SK-N-SH (cell line): Measurements from ENCODE around the gene PTPN14. TPM values are rescaled to one million over a fixed set of nuclear protein-coding genes. Genes with fewer than 3 reads are reported as not detected.

Experiments
- CTCF ChIA-PET: fragments of 300-600, 350-600 bp; formaldehyde crosslinking; extraction: SDS; loops from one replicate; lab custom pipeline; 2021; lab: Yijun Ruan, JAX
- POLR2A ChIA-PET: fragments of 350-600 bp; sonication (Branson Sonifier 250); formaldehyde crosslinking; extraction: SDS; loops from one replicate; lab custom pipeline; 2020; ENCODE audit warnings: antibody characterized with exemption, inconsistent platforms; lab: Yijun Ruan, JAX
- DNase-seq: peaks from one replicate; pipeline ENCODE4 v3.0.0; 2012
- H2AFZ ChIP-seq: fragments of 200-600 bp; sonication (generic); 2 replicates; pipeline ENCODE4 v1.8.1; 2016; ENCODE audit warnings: antibody characterized with exemption, mild to moderate bottlenecking, low read depth
- H3F3A ChIP-seq: fragments of 200-600 bp; sonication (generic); replicated peaks from 2 replicates; pipeline ENCODE3; 2016; ENCODE audit warnings: antibody characterized with exemption, mild to moderate bottlenecking; ENCODE audit not compliant: insufficient read depth
- H3K27ac ChIP-seq, 2 experiments: fragments of 200-500 bp in 1 of 2; fragments of 200-600 bp in 1 of 2; sonication (Bioruptor generic) in 1 of 2; sonication (generic), shearing (Covaris generic) in 1 of 2; 2 replicates each; pipeline versions ENCODE4 v1.5.1 to v1.6.1; 2014 to 2016; ENCODE audit warnings: low read depth in 2 of 2, inconsistent platforms in 1 of 2, low read length in 1 of 2, mild to moderate bottlenecking in 1 of 2, mixed read lengths in 1 of 2
- H3K27me3 ChIP-seq: fragments of 200-600 bp; sonication (generic), shearing (Covaris generic); 2 replicates; pipeline ENCODE4 v1.6.1; 2016; ENCODE audit warnings: mixed run types; ENCODE audit not compliant: insufficient read depth
- H3K36me3 ChIP-seq, 2 experiments: fragments of 200-500 bp in 1 of 2; fragments of 200-600 bp in 1 of 2; sonication (Bioruptor generic) in 1 of 2; sonication (generic) in 1 of 2; replicated peaks in 1 of 2; 2 replicates each; pipeline versions ENCODE3 to v1.5.1; 2014 to 2016; ENCODE audit warnings: low read length in 1 of 2, mild to moderate bottlenecking in 1 of 2; ENCODE audit not compliant: insufficient read depth in 2 of 2, control insufficient read depth in 1 of 2
- H3K4me1 ChIP-seq, 2 experiments: fragments of 200-500 bp in 1 of 2; fragments of 200-600 bp in 1 of 2; sonication (Bioruptor generic) in 1 of 2; sonication (generic), shearing (Covaris generic) in 1 of 2; 2 replicates each; pipeline versions ENCODE4 v1.5.1 to v1.6.1; 2014 to 2016; ENCODE audit warnings: low read depth in 1 of 2, low read length in 1 of 2, mixed run types in 1 of 2; ENCODE audit not compliant: insufficient read depth in 2 of 2, control insufficient read depth in 1 of 2
- H3K4me2 ChIP-seq: fragments of 200-600 bp; sonication (generic), shearing (Covaris generic); 2 replicates; pipeline ENCODE4 v1.6.1; 2017; ENCODE audit warnings: mixed run types
- H3K4me3 ChIP-seq, 2 experiments: fragments of 200-500 bp in 1 of 2; fragments of 200-600 bp in 1 of 2; sonication (Bioruptor generic) in 1 of 2; sonication (generic), shearing (Covaris generic) in 1 of 2; 2 replicates each; pipeline versions ENCODE4 v1.5.1 to v1.8.1; 2014 to 2016; ENCODE audit warnings: low read depth in 2 of 2, inconsistent platforms in 1 of 2, low read length in 1 of 2, mild to moderate bottlenecking in 1 of 2, mixed read lengths in 1 of 2, moderate library complexity in 1 of 2
- H3K79me2 ChIP-seq: fragments of 200-600 bp; sonication (generic); 2 replicates; pipeline ENCODE4 v1.8.1; 2017; ENCODE audit warnings: mild to moderate bottlenecking; ENCODE audit not compliant: insufficient read depth
- H3K9ac ChIP-seq: fragments of 200-600 bp; sonication (generic); 2 replicates; pipeline ENCODE4 v1.6.1; 2017; ENCODE audit warnings: mixed run types
- H3K9me2 ChIP-seq: fragments of 200-600 bp; sonication (generic); 2 replicates; pipeline ENCODE4 v1.6.1; 2017; ENCODE audit warnings: mixed run types
- H3K9me3 ChIP-seq: fragments of 200-600 bp; sonication (generic); 2 replicates; pipeline ENCODE4 v1.6.1; 2017; ENCODE audit warnings: mixed run types, mild to moderate bottlenecking, moderate library complexity
- H4K20me1 ChIP-seq: fragments of 200-600 bp; sonication (generic); 2 replicates; pipeline ENCODE4 v1.6.1; 2017; ENCODE audit warnings: mild to moderate bottlenecking, mixed run types; ENCODE audit not compliant: insufficient read depth
- ELF1 ChIP-seq: IDR thresholded peaks from 2 replicates; pipeline ENCODE4 v1.4.0; 2012
- FOSL2 ChIP-seq: IDR thresholded peaks from 2 replicates; pipeline ENCODE4 v1.4.0; 2012; ENCODE audit warnings: low read depth, mild to moderate bottlenecking, moderate library complexity, borderline replicate concordance
- FOXJ3 ChIP-seq: sonication (generic); formaldehyde crosslinking; IDR thresholded peaks from 2 replicates; pipeline ENCODE4 v1.5.1; 2020; ENCODE audit warnings: mild to moderate bottlenecking, missing genetic modification reagents
- FOXM1 ChIP-seq: IDR thresholded peaks from 2 replicates; pipeline ENCODE4 v1.4.0; 2012; ENCODE audit warnings: low read depth, mild to moderate bottlenecking
- GABPA ChIP-seq: IDR thresholded peaks from 2 replicates; pipeline ENCODE4 v1.4.0; 2012; ENCODE audit warnings: low read depth, mild to moderate bottlenecking
- GATA2 ChIP-seq: sonication (generic); formaldehyde crosslinking; IDR thresholded peaks from 2 replicates; pipeline ENCODE4 v1.5.0; 2020; ENCODE audit warnings: mild to moderate bottlenecking, missing genetic modification reagents
- MEF2A ChIP-seq: IDR thresholded peaks from 2 replicates; pipeline ENCODE4 v1.4.0; 2012; ENCODE audit warnings: low read depth, borderline replicate concordance
- MXI1 ChIP-seq: IDR thresholded peaks from 2 replicates; pipeline ENCODE4 v1.6.1; 2012; ENCODE audit warnings: mild to moderate bottlenecking, low read depth, low read length, improper control_type of control experiment
- NFIC ChIP-seq: IDR thresholded peaks from 2 replicates; pipeline ENCODE4 v1.4.0; 2012; ENCODE audit warnings: borderline replicate concordance
- RCOR1 ChIP-seq: fragments of 150-350 bp; IDR thresholded peaks from 2 replicates; pipeline ENCODE4 v1.6.1; 2017; ENCODE audit warnings: antibody characterized with exemption, low read length
- RFX5 ChIP-seq: IDR thresholded peaks from 2 replicates; pipeline ENCODE4 v1.6.1; 2012; ENCODE audit warnings: mild to moderate bottlenecking, improper control_type of control experiment, low read length
- RXRA ChIP-seq: IDR thresholded peaks from 2 replicates; pipeline ENCODE4 v1.4.0; 2012; ENCODE audit warnings: low read depth, mild to moderate bottlenecking, borderline replicate concordance
- SIN3A ChIP-seq: IDR thresholded peaks from 2 replicates; pipeline ENCODE4 v1.6.1; 2012; ENCODE audit warnings: low read depth, mild to moderate bottlenecking, low read length, moderate library complexity, borderline replicate concordance
- TAF1 ChIP-seq: IDR thresholded peaks from 2 replicates; pipeline ENCODE4 v1.6.1; 2012; ENCODE audit warnings: low read depth, mild to moderate bottlenecking, low read length, moderate library complexity, borderline replicate concordance
- TEAD4 ChIP-seq: IDR thresholded peaks from 2 replicates; pipeline ENCODE4 v1.4.0; 2012; ENCODE audit warnings: mild to moderate bottlenecking, borderline replicate concordance; ENCODE audit not compliant: insufficient read depth
- USF2 ChIP-seq: fragments of 150-350 bp; IDR thresholded peaks from 2 replicates; pipeline ENCODE4 v1.6.1; 2017; ENCODE audit warnings: antibody characterized with exemption, low read length, low read depth, borderline replicate concordance
- YY1 ChIP-seq: IDR thresholded peaks from 2 replicates; pipeline ENCODE4 v1.4.0; 2012; ENCODE audit warnings: low read depth, mild to moderate bottlenecking
- WGBS: methylation state at CpG from one replicate; pipeline ENCODE4 v1.1.6; 2017; ENCODE audit warnings: low lambda C conversion rate; 5-methylcytosine and 5-hydroxymethylcytosine counted together
- polyA plus RNA-seq, 3 experiments: library from polyadenylated mRNA; depleted of rRNA; stranded (reverse); fragments of >200 nt; gene quantifications; 2 replicates each; pipeline ENCODE4 v1.2.3, GENCODE V29; 2012
- TF ChIP-seq, protein P1 (sequence below): IDR thresholded peaks from 2 replicates; pipeline ENCODE4 v1.6.1; 2012; ENCODE audit warnings: mild to moderate bottlenecking, low read depth, low read length, moderate library complexity
- TF ChIP-seq, protein P2 (sequence below): fragments of 200-600 bp; sonication (generic); IDR thresholded peaks from 2 replicates; pipeline ENCODE4 v1.6.1; 2017; ENCODE audit warnings: antibody characterized with exemption, mild to moderate bottlenecking, moderate library complexity
- TF ChIP-seq, protein P3 (sequence below): fragments of 150-350 bp; IDR thresholded peaks from 2 replicates; pipeline ENCODE4 v1.6.1; 2016; ENCODE audit warnings: mild to moderate bottlenecking, low read depth, low read length

Gene PTPN14
- polyA plus RNA-seq, 1 of the 3 experiments (the other 2 are of a cell fraction), result 12.8 TPM

- Histone ChIP-seq H3K4me3 (no peak overlapping the region), H2AFZ (no peak overlapping the region), H3K9me3 (no peaks in the 10 kb centered on the region), H3F3A (peaks cover 5% of the 10 kb centered on the region), H3K27me3 (no peaks in the 10 kb centered on the region), H3K27ac (no peak overlapping the region), H3K79me2 (peaks cover 99% of the 10 kb centered on the region), H3K4me1 (peaks cover 0 to 34% of the 10 kb centered on the region in 2 experiments; a peak in 2 of 4 replicates), H4K20me1 (peaks cover 61% of the 10 kb centered on the region), H3K9ac (no peak overlapping the region), H3K9me2 (no peaks in the 10 kb centered on the region), H3K4me2 (no peak overlapping the region), H3K36me3 (peaks cover 0 to 5% of the 10 kb centered on the region in 2 experiments)
- CTCF ChIA-PET, result no interaction called here
- no peak for DNase-seq
- 95% methylated on average over 4 of the region's 4 CpGs for WGBS
- TF ChIP-seq GATA2 (CRISPR knock-in tag), result no peak
- no peak for TF ChIP-seq NFIC
- TF ChIP-seq RCOR1, result no peak
- TF ChIP-seq SIN3A, result no peak
- no peak for TF ChIP-seq FOXM1
- no peak for TF ChIP-seq YY1
- TF ChIP-seq ELF1, result no peak
- TF ChIP-seq MXI1, result no peak
- no peak for TF ChIP-seq USF2
- TF ChIP-seq FOXJ3 (CRISPR knock-in tag), result no peak
- TF ChIP-seq, protein P1, sequence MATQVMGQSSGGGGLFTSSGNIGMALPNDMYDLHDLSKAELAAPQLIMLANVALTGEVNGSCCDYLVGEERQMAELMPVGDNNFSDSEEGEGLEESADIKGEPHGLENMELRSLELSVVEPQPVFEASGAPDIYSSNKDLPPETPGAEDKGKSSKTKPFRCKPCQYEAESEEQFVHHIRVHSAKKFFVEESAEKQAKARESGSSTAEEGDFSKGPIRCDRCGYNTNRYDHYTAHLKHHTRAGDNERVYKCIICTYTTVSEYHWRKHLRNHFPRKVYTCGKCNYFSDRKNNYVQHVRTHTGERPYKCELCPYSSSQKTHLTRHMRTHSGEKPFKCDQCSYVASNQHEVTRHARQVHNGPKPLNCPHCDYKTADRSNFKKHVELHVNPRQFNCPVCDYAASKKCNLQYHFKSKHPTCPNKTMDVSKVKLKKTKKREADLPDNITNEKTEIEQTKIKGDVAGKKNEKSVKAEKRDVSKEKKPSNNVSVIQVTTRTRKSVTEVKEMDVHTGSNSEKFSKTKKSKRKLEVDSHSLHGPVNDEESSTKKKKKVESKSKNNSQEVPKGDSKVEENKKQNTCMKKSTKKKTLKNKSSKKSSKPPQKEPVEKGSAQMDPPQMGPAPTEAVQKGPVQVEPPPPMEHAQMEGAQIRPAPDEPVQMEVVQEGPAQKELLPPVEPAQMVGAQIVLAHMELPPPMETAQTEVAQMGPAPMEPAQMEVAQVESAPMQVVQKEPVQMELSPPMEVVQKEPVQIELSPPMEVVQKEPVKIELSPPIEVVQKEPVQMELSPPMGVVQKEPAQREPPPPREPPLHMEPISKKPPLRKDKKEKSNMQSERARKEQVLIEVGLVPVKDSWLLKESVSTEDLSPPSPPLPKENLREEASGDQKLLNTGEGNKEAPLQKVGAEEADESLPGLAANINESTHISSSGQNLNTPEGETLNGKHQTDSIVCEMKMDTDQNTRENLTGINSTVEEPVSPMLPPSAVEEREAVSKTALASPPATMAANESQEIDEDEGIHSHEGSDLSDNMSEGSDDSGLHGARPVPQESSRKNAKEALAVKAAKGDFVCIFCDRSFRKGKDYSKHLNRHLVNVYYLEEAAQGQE, result no peak
- no peak for TF ChIP-seq TEAD4
- POLR2A ChIA-PET, result no interaction called here
Measured at GRCh38 chr1:214499732-214500131, 51.7 kb downstream of the PTPN14 start.

GRCh38 chr1:214498021-214498420, 53.4 kb downstream of the PTPN14 start:
- H3K36me3 ChIP-seq, result peaks cover 0 to 6% of the 10 kb centered on the region in 2 experiments
- H3K27ac ChIP-seq, result peak overlapping the region in 1 of 2 experiments; percentile 26; a peak in 2 of 4 replicates
- WGBS, result 52% methylated on average over 1 of the region's 1 CpG
- peaks cover 0 to 30% of the 10 kb centered on the region in 2 experiments; a peak in 2 of 4 replicates for H3K4me1 ChIP-seq
- no peak for DNase-seq
- ChIA-PET CTCF (no interaction called here), POLR2A (no interaction called here)
- no peaks in the 10 kb centered on the region for H3K9me2 ChIP-seq
- H3K79me2 ChIP-seq, result peaks cover 99% of the 10 kb centered on the region
- TF ChIP-seq NFIC (no peak), RCOR1 (no peak), FOSL2 (no peak), FOXM1 (no peak), TAF1 (no peak), YY1 (no peak), MEF2A (no peak), RFX5 (no peak), GABPA (no peak), MXI1 (no peak), RXRA (no peak)
- TF ChIP-seq, protein P2, sequence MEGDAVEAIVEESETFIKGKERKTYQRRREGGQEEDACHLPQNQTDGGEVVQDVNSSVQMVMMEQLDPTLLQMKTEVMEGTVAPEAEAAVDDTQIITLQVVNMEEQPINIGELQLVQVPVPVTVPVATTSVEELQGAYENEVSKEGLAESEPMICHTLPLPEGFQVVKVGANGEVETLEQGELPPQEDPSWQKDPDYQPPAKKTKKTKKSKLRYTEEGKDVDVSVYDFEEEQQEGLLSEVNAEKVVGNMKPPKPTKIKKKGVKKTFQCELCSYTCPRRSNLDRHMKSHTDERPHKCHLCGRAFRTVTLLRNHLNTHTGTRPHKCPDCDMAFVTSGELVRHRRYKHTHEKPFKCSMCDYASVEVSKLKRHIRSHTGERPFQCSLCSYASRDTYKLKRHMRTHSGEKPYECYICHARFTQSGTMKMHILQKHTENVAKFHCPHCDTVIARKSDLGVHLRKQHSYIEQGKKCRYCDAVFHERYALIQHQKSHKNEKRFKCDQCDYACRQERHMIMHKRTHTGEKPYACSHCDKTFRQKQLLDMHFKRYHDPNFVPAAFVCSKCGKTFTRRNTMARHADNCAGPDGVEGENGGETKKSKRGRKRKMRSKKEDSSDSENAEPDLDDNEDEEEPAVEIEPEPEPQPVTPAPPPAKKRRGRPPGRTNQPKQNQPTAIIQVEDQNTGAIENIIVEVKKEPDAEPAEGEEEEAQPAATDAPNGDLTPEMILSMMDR, result no peak
- TF ChIP-seq, protein P3, sequence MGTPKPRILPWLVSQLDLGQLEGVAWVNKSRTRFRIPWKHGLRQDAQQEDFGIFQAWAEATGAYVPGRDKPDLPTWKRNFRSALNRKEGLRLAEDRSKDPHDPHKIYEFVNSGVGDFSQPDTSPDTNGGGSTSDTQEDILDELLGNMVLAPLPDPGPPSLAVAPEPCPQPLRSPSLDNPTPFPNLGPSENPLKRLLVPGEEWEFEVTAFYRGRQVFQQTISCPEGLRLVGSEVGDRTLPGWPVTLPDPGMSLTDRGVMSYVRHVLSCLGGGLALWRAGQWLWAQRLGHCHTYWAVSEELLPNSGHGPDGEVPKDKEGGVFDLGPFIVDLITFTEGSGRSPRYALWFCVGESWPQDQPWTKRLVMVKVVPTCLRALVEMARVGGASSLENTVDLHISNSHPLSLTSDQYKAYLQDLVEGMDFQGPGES, result no peak
- TF ChIP-seq, all 33 proteins: peak for 0
- H3K4me3 ChIP-seq, result no peak overlapping the region
- peaks cover 60% of the 10 kb centered on the region for H4K20me1 ChIP-seq
- no peaks in the 10 kb centered on the region for H3K27me3 ChIP-seq
- H2AFZ ChIP-seq, result no peak overlapping the region
- no peaks in the 10 kb centered on the region for H3K9me3 ChIP-seq
- H3F3A ChIP-seq, result peaks cover 13% of the 10 kb centered on the region
- H3K9ac ChIP-seq, result no peak overlapping the region
- no peak overlapping the region for H3K4me2 ChIP-seq
